Pons (tissue), 1 donor: ENCODE measurements around the gene TTC27.
A peak's percentile ranks its signal among the peaks of the same experiment; 100 is the strongest.
"Not testable (repeated sequence)": the region's sequence is repeated elsewhere in the genome, so short reads cannot be mapped to it uniquely, and the experiment has no call there.

Experiments
- DNase-seq: peaks from one replicate; pipeline ENCODE4 v3.0.0-alpha.2; 2016; ENCODE audit warnings: low spot score

TTC27 gene

GRCh38 chr2:32852856-32853255 lies 225.0 kb downstream of the TTC27 start:
- DNase-seq: no peak

- DNase-seq: no peak
Measured at GRCh38 chr2:32856891-32857290, 229.0 kb downstream of the TTC27 start.

DNA sequence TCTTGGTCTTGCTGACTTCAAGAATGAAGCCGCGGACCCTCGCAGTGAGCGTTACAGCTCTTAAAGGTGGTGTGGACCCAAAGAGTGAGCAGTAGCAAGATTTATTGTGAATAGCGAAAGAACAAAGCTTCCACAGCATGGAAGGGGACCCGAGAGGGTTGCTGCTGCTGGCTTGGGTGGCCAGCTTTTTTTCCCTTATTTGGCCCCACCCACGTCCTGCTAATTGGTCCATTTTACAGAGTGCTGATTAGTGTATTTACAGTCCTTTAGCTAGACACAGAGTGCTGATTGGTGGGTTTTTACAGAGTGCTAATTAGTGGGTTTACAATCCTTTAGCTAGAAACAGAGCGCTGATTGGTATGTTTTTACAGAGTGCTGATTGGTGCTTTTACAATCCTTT lies 230.9 kb downstream of the TTC27 start:
- no peak for DNase-seq

DNA sequence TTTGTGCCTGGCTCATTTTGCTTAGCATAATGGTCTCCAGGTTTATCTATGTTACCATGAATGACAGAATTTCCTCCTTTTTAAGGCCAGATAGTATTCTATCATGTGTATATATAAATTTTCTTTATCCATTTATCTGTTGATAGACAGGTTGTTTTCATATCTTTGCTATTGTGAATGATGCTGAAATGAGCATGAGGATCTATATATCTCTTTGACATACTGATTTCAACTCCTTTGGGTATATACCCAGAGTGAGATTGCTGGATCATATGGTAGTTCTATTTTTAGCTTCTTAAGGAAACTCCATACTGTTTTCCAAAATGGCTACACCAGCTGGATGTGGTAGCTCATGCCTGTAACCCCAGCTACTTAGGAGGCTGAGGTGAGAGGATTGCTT lies 232.5 kb downstream of the TTC27 start:
- no peak for DNase-seq

GRCh38 chr2:32862269-32863055 lies 234.6 kb downstream of the TTC27 start:
- peak; percentile 15 for DNase-seq

DNA sequence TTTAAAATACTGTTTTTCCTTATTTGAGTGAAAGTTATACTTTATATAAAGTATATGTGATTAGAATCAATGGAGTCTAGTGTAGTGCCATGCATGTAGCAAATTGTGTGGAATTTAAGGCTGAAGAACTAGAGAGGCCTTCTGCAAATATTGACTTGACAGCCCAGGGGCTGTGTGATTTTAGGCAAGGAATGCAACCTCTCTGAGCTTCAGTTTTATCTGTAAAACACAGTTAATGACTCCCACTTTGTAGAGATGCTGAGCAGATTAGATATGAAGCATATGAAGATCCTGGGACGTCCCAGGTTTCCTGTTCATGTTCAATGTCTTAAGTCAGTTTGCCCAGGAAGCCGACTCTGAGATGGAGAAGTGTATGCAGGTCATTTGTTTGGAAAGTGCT lies 235.5 kb downstream of the TTC27 start:
- DNase-seq: no peak

DNA sequence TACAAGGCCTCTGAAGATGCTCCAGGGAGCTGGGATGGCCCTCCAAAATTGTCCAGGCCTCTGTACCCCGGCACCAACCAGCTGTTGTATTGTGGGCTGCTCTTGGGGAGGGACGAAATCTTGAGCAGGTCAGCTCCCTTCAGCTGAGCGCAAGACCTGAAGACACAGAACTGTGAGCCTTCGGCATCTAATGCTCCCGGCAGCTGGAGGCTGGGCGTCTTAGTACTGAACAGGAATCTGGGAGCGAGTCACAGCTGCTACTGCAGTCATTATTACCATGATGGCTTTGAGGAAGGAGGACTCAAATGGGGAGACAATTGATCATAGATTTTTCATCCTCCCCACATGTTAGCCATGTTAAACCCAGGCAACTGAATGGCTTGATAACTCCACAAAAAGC lies 236.0 kb downstream of the TTC27 start:
- no peak for DNase-seq

DNA sequence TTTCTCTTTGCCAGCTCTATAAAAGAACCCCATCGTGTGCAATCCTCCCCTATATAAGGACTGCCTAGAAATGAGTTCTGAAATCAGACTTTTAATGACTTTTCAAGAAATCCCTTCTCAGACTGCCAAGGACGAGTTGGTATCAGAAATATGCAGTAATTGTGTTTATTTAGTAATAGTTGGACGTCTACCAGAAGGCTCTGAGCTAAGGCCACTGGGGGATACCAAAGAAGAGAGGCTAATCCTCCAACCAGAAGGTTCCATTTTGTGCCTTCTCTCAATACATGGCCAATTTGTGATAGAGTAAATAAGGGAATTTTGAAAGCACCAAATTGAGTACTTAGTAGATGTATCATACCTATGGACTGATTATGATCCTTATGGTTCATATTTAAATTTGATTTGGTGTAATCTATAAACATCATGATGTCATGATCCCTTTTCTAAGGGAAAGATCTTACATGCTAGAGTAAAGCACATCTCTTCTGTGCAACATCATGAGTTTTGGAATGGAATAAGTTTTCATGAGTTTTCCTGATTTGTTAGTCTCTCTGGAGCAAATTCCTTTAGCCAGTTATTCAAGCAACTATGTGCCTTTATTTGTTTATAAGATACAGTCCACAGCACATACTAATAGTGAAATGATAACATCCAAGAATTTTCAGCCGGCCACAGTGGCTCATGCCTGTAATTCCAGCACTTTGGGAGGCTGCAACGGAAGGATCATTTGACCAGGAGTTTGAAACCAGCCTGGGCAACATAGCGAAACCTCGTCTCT lies 236.7 kb downstream of the TTC27 start:
- DNase-seq: no peak

DNA sequence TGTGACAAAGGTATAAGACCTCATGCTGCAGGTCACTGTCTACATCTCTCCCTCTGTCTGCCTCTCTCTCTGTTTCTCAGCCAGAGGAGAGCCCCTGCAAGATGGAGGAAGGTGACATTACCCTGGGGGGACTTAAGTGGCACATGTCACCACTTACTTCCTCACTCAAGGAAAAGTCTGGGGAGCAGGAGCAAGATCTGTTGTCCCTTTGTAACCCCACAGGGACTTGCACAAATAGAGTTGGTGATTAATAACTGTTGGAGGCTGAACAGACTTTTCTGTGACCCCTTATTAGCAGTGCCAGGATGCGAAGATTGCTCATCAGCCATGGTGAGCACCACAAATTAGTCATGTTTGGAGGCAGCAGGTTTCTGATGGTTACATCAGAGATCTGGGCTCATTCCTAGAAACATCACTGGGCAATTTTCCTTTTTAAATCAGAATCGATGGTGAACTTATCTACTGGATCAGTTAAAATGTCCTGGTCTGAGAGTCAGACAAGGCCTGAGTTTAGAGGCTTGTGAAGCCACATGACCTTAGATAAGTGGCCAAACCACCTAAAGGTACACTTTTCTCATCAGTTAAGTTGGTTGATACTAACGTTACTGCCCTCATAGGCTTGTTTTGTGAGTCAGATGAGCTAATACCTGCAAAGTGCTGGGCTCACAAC lies 237.7 kb downstream of the TTC27 start:
- DNase-seq: no peak

DNA sequence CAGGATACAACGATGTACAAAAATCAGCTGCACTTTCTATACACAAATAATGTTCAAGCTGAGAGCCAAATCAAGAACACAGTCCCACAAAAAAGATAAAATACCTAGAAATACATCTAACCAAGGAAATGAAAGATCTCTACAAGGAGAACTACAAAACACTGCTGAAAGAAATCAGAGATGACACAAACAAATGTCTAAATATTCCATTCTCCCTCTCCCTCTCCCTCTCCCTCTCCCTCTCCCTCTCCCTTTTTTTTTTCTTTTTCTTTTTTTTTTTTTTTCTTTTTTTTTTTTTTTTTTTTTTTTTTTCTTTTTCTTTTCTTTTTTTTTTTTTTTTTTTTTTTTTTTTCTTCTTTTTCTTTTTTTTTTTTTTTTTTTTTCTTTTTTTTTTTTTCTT lies 238.6 kb downstream of the TTC27 start:
- not testable (repeated sequence) for DNase-seq
